GM21529 (cell line): ENCODE results near the gene MYO10.
"Not testable (repeated sequence)": the region's sequence is repeated elsewhere in the genome, so short reads cannot be mapped to it uniquely, and the experiment has no call there.

Experiments used
- ATAC-seq: cut with Tn5 transposase; IDR thresholded peaks from one replicate; pipeline ENCODE4 v1.9.1; 2021; ENCODE audit not compliant: unreplicated experiment

The MYO10 gene

GRCh38 chr5:16750445-16750844 is 185.6 kb downstream of the MYO10 start:
- no peak for ATAC-seq

DNA sequence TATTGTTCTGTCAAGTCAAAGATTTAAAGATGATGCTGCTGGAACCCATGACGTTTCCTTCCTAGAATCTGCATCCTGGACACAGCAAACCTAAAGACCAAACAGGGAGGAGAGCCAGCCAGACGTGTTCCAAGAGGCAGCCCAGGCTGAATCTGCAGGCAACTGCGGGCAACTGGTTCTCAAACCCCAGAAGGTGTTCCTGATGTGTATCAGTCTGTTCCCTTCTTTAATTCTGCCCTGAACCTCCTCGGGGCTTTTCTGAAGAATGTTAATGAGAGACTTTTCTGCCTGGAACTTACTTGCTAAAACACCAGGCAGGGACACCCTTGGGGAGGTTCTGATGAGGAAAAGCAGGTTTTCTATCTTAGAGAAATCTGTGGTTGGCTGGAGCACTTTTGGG is 186.5 kb downstream of the MYO10 start:
- ATAC-seq, result no peak

- no peak for ATAC-seq
Measured at GRCh38 chr5:16744164-16744880, 191.8 kb downstream of the MYO10 start.

DNA sequence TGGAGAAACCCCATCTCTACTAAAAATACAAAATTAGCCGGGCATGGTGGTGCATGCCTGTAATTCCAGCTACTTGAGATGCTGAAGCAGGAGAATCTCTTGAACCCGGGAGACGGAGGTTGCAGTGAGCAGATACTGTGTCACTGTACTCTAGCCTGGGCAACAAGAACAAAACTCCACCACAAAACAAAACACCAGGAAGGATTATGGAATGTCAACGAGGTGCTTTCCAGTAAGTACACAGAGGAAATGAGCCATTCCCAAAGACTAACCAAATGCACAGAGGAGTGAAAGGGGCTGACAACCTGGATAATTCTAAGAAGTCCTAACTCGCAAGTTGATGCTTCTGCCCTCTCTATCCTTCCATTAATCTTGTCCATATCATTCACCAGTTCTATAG is 193.2 kb downstream of the MYO10 start:
- no peak for ATAC-seq

DNA sequence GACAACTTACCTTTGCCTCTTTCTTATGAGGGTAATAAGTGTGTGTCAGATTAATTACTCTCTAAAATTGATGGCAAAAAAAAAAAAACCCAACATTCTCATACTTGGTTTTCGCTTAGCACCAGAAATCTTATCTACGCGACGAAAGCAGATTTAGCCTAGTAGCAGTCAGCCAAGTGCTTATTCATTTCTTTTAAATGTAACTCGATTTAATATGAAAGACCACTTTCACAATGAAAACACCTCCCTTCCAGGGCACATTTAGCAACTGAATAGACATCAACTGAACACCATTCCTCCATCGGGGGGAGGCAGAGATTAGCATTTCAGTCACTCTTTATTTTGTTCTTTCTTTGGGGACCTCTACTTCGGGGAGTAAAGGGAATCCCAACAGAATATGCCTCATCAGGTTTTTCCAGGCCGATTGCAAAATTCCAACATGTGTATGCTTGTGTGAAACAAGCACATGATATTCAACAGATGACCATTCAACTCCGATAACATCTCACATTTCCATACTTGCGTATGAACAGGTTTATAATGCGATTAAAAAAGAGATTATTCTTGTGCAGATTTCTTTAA is 195.2 kb downstream of the MYO10 start:
- ATAC-seq, result no peak

- ATAC-seq, result no peak
Measured at GRCh38 chr5:16740066-16740810, 195.8 kb downstream of the MYO10 start.

DNA sequence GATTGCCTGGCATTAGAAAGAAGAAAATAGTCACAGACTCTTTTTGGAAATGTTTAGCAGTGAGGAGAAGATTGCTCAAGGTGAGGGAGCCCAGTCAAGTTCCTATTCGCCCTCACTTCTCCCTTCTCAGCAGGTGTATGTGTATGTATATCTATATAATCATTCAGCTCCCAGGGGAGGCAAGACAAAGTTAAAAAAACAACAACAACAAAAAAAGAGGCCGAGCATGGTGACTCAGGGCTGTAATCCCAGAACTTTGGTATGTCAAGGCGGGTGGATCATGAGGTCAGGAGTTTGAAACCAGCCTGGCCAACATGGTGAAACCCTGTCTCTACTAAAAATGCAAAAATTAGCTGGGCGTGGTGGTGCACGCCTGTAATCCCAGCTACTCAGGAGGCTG is 197.7 kb downstream of the MYO10 start:
- ATAC-seq, result not testable (repeated sequence)

DNA sequence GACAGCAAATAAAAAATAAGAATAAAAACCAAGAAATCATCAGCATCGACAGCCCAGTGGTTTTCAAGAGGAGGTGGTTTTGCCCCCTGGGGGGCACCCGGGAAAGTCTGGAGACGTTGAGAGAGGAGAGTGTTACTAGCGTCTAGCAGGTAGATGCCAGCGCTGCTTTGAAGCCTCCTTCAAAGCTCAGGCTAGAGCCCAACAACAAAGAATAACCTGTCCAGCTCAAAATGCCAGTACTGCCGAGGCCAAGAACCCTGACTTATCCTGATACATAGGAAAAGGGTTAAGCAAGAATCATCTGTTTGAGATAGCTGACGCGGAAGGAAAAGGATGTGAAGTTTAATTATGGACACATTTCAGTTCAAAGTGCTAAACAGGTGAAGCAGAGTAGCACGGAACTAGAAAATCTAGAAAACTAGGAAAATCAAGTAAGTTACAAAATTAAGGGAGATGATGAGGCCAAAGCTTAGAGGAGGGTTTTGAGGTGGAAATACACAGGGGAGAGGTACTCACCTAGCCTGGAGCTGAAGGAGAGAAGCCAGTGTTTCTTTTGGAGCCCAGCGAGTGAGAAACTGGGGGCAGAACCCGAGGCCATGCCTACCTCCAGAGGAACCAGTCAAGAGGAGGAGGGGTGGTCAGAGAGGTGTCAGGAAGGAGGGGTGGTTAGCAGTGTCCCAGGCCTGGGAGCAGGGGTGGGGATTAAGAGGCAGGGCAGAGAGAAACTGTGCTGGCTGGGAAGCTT is 198.3 kb downstream of the MYO10 start:
- ATAC-seq, result no peak

DNA sequence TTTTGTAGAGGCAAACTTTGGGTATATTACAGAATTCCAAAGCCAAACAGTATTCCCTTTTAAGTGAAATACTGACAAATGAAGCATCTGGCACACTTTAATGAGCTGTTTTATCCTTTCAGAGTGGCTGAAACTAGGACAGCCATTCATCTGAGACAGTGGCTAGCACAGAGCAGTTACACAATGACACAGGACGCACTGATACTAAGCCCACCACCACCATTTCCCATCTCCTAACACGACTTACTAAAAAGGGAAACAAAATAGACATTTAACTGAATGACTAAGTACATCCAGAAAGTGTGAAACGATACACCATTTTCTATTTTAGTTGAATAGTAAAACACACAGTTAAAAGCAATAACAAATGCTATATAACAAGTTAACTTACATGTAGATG is 198.9 kb downstream of the MYO10 start:
- no peak for ATAC-seq

- ATAC-seq, result no peak
Measured at GRCh38 chr5:16736158-16736995, 199.7 kb downstream of the MYO10 start.

GRCh38 chr5:16735101-16736060 is 200.7 kb downstream of the MYO10 start:
- no peak for ATAC-seq

- ATAC-seq, result no peak
Measured at GRCh38 chr5:16733331-16734006, 202.6 kb downstream of the MYO10 start.

DNA sequence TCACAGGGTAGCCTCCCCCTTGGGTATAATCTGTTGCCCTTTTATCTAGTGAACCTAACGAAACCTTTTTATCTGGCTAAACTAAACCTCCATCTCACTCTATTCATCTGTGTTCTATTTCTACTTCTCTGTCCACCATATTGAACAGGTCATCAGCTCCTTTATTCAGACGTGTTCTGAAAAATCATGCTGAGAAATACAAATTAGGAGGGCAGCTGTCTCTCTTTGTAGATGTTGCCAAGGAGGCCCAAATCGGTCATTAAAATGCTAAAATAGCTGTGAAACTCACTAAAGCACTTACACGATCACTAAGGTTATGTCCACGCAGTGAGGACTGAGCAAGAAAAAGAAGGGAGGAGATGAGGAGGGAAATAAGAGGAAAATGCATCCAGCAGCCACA is 203.7 kb downstream of the MYO10 start:
- ATAC-seq, result no peak

DNA sequence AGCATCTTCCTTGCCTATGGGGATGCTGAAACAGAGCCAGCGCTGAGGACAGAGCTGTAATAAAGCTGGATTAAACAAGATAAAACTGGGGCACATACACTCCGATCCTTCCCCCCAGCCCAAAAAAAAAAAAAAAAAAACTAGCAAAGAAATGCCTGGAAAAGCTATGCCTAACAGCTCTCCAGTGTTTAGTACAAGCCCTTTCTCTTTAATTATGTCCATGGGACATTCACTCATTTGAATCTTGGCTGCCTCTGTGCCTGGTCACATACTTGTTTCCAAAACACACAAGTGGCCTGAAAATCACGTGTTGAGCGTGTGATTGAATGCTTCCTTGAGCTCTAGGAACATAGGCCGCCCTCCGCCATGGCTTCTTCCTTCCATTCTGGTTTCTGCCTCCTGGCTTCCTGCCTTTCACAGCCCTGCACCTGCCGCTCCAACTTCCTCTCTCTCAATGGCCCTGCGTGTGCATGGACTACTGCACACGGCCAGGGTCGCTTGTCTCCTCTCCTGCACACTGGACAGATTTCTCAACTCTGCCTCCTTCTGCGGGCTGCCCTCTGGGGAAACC is 208.2 kb downstream of the MYO10 start:
- ATAC-seq, result no peak

GRCh38 chr5:16726538-16726946 is 209.5 kb downstream of the MYO10 start:
- ATAC-seq, result no peak

GRCh38 chr5:16725575-16725974 is 210.5 kb downstream of the MYO10 start:
- no peak for ATAC-seq

DNA sequence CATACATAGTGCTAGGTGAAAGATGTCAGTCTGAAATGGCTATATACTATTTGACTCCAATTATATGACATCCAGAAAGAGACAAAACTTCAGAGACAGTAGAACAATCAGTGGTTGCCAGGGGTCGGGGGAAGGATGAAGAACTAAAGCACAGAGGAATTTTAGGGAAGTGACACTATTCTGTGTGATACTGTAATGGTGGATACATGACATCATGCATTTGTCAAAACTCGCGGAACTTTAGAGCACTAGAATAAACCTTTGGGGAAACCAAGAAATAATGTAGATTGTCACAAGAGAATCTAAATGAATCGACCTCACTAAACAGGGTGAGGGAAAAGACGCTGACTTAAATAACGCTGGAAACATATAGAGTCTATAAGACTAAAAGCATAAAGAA is 212.3 kb downstream of the MYO10 start:
- no peak for ATAC-seq

DNA sequence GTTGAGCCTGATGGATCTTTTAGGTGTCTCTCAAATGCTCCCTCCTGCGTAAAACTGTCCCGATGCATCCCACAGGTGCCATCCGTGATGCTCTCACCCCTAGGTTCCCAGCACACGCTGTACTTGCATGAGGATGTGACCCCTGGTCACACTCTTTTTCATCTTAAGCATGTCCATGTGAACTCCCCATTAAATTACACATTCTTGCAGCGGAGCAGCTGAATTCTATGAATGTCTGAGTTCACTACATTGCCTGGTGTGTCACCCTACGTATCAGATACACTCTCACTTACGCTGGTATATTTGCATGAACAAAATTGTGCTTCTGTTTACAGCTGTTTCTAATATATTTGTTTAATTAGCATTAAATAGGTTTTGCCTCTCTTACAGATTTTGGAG is 214.0 kb downstream of the MYO10 start:
- ATAC-seq, result no peak
